PC-3 (cell line): ENCODE results near the gene SYNE1. TPM values are rescaled to one million over a fixed set of nuclear protein-coding genes. Genes with fewer than 3 reads are reported as not detected.

Experiments
- ATAC-seq: fragments of 200-7000 bp; cut with Tn5 transposase; 2 replicates; pipeline ENCODE4 v1.9.1; 2020; ENCODE audit warnings: mild to moderate bottlenecking, moderate library complexity
- BruUV-seq: library from RNA; stranded (reverse); fragments of 400-500 nt; replicated peaks from 2 replicates; lab custom pipeline; 2021; lab: Mats Ljungman, UMichigan
- CTCF ChIA-PET: fragments of 300-600 bp; sonication (Branson Sonifier 250); formaldehyde crosslinking; loops from one replicate; lab custom pipeline; 2022; ENCODE audit warnings: antibody characterized with exemption; lab: Charles Lee
- POLR2A ChIA-PET: fragments of 300-600 bp; sonication (Branson Sonifier 250); formaldehyde crosslinking; loops from one replicate; lab custom pipeline; 2022; ENCODE audit warnings: antibody characterized with exemption; ENCODE audit not compliant: unreplicated experiment; lab: Charles Lee
- DNase-seq: peaks from one replicate; pipeline ENCODE4 v3.0.0-alpha.2; 2015
- H2AFZ ChIP-seq: fragments of 300-600 bp; sonication (generic); 2 replicates; pipeline ENCODE4 v1.6.0; 2016; ENCODE audit warnings: antibody characterized with exemption, low read length
- H3F3A ChIP-seq: fragments of 300-600 bp; sonication (generic); one replicate; pipeline ENCODE4 v1.6.0; 2017; ENCODE audit warnings: antibody characterized with exemption, low read length, control low read depth, mild to moderate bottlenecking; ENCODE audit not compliant: unreplicated experiment
- H3K27ac ChIP-seq: fragments of 300-600 bp; sonication (generic); 2 replicates; pipeline ENCODE4 v1.5.1; 2016; ENCODE audit warnings: mild to moderate bottlenecking, low read length
- H3K27me3 ChIP-seq: fragments of 300-600 bp; sonication (generic); 2 replicates; pipeline ENCODE4 v1.6.1; 2016; ENCODE audit warnings: low read length, mixed read lengths
- H3K36me3 ChIP-seq: fragments of 300-600 bp; sonication (generic); 2 replicates; pipeline ENCODE4 v1.6.1; 2016; ENCODE audit warnings: low read depth, mixed run types, low read length, mixed read lengths
- H3K4me1 ChIP-seq: fragments of 300-600 bp; sonication (generic); 2 replicates; pipeline ENCODE4 v1.5.1; 2016; ENCODE audit warnings: low read length; ENCODE audit not compliant: insufficient read depth
- H3K4me2 ChIP-seq: fragments of 300-600 bp; sonication (generic); 2 replicates; pipeline ENCODE4 v1.6.0; 2016; ENCODE audit warnings: low read length
- H3K4me3 ChIP-seq: fragments of 300-600 bp; sonication (generic); 2 replicates; pipeline ENCODE4 v1.5.1; 2016; ENCODE audit warnings: mild to moderate bottlenecking, low read length, mixed read lengths
- H3K79me2 ChIP-seq: fragments of 300-600 bp; sonication (generic); 2 replicates; pipeline ENCODE4 v1.6.1; 2017; ENCODE audit warnings: low read length, mixed read lengths
- H3K9ac ChIP-seq: fragments of 300-600 bp; sonication (generic); 2 replicates; pipeline ENCODE4 v1.6.0; 2016; ENCODE audit warnings: mild to moderate bottlenecking, low read length
- H3K9me2 ChIP-seq: fragments of 300-600 bp; sonication (generic); replicated peaks from 2 replicates; pipeline ENCODE4 v1.6.1; 2016; ENCODE audit warnings: mixed run types, low read length, mixed read lengths
- H3K9me3 ChIP-seq: fragments of 300-600 bp; sonication (generic); 2 replicates; pipeline ENCODE4 v1.6.1; 2016; ENCODE audit warnings: low read length, mixed read lengths
- H4K20me1 ChIP-seq: fragments of 300-600 bp; sonication (generic); 2 replicates; pipeline ENCODE4 v1.6.1; 2016; ENCODE audit warnings: low read length, mixed read lengths
- EZH2 ChIP-seq: fragments of 300-600 bp; sonication (generic); IDR thresholded peaks from one replicate; pipeline ENCODE4 v1.6.1; 2017; ENCODE audit warnings: antibody characterized with exemption, mild to moderate bottlenecking, low read length; ENCODE audit not compliant: unreplicated experiment
- EZH2phosphoT487 ChIP-seq: fragments of 300-600 bp; sonication (generic); IDR thresholded peaks from 2 replicates; pipeline ENCODE4 v1.6.1; 2018; ENCODE audit warnings: mild to moderate bottlenecking, antibody characterized with exemption, low read length, borderline replicate concordance
- intact Hi-C: fragments of 100-400 bp; cut with micrococcal nuclease; formaldehyde crosslinking; loops from 2 replicates; pipeline ENCODE4 v1.9.0; 2023
- total RNA-seq: library from RNA; depleted of rRNA; stranded (reverse); fragments of >200 nt; gene quantifications from 2 replicates; pipeline ENCODE4 v1.2.3, GENCODE V29; 2014
- TF ChIP-seq, protein P1 (sequence below): fragments of 300-600 bp; sonication (generic); conservative IDR thresholded peaks from 2 replicates; pipeline ENCODE4 v1.5.1; 2017; ENCODE audit warnings: antibody characterized with exemption, low read depth, mild to moderate bottlenecking, low read length

The SYNE1 gene
- total RNA-seq, 1 experiment from 2014 or later, result 16.7 TPM

DNA sequence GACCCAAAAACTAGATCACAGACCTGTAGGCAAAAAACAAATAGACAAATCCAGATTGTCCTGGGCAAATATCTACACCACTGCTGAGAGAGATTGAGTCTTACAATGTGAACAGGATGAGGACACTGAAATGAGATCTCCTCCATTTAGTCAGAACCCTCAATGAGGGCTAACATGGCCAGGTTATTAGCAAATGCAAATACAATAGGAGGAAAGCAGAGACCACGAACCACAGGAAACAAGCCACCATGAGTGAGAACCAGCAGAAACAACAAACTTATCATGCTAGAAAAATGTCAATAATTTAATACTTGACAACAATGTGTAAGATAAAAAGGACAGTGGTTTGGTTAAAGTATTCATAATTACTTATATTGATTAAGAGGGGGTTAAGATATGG is 162.8 kb downstream of the SYNE1 start:
- no peaks in the 10 kb centered on the region for H3K36me3 ChIP-seq
- H3K4me1 ChIP-seq, result no peaks in the 10 kb centered on the region
- H3K27ac ChIP-seq, result no peak overlapping the region
- no peak for ATAC-seq
- H3F3A ChIP-seq, result no peaks in the 10 kb centered on the region
- no peaks in the 10 kb centered on the region for H3K9me3 ChIP-seq
- no peak overlapping the region for H2AFZ ChIP-seq
- peaks cover 8% of the 10 kb centered on the region; the same call in 1 of the 2 replicates for H3K27me3 ChIP-seq
- intact Hi-C loops, result no loop called here
- no TSS peak for BruUV-seq
- H3K9ac ChIP-seq, result no peak overlapping the region
- no peak for TF ChIP-seq EZH2phosphoT487
- TF ChIP-seq EZH2, result no peak
- TF ChIP-seq, protein P1, sequence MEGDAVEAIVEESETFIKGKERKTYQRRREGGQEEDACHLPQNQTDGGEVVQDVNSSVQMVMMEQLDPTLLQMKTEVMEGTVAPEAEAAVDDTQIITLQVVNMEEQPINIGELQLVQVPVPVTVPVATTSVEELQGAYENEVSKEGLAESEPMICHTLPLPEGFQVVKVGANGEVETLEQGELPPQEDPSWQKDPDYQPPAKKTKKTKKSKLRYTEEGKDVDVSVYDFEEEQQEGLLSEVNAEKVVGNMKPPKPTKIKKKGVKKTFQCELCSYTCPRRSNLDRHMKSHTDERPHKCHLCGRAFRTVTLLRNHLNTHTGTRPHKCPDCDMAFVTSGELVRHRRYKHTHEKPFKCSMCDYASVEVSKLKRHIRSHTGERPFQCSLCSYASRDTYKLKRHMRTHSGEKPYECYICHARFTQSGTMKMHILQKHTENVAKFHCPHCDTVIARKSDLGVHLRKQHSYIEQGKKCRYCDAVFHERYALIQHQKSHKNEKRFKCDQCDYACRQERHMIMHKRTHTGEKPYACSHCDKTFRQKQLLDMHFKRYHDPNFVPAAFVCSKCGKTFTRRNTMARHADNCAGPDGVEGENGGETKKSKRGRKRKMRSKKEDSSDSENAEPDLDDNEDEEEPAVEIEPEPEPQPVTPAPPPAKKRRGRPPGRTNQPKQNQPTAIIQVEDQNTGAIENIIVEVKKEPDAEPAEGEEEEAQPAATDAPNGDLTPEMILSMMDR, result no peak
- DNase-seq, result peak; percentile 4
- no peak overlapping the region for H3K4me3 ChIP-seq
- no peaks in the 10 kb centered on the region for H4K20me1 ChIP-seq
- no peaks in the 10 kb centered on the region for H3K9me2 ChIP-seq
- no peak overlapping the region for H3K4me2 ChIP-seq
- POLR2A ChIA-PET, result no interaction called here
- H3K79me2 ChIP-seq, result no peaks in the 10 kb centered on the region
- CTCF ChIA-PET, result no interaction called here

DNA sequence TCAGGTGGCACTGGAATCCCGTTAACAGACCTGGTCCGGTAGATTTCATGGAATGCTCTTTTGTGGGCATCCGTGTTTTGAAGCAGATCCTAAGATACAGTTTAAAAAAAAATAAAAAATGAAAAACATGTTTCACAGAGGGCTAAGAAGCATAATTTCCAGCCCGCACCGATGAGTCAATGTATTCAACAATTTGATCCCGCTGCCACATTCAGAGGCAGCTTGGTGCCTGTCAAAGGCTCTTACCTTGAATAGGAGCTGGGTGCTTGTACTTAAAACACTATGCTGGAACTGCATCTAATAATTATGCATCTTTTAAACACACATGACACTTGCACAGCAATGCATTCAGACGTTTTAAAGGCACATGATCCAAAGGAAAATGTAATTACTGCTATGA is 164.8 kb downstream of the SYNE1 start:
- Histone ChIP-seq H4K20me1 (no peaks in the 10 kb centered on the region), H3K9ac (no peak overlapping the region), H3K4me3 (peak overlapping the region; percentile 59), H3K9me2 (no peaks in the 10 kb centered on the region), H3K27me3 (peaks cover 8% of the 10 kb centered on the region; the same call in 1 of the 2 replicates), H3K4me2 (peak overlapping the region; percentile 75), H2AFZ (peak overlapping the region; percentile 49), H3K27ac (no peak overlapping the region), H3K36me3 (no peaks in the 10 kb centered on the region), H3F3A (no peaks in the 10 kb centered on the region), H3K79me2 (no peaks in the 10 kb centered on the region), H3K9me3 (no peaks in the 10 kb centered on the region), H3K4me1 (no peaks in the 10 kb centered on the region)
- ChIA-PET POLR2A (no interaction called here), CTCF (interaction anchor here (0.6 kb wide), 1 partner anchor 115 kb away, joined by 3 read pairs; no protein-coding TSS in a partner anchor)
- no peak for TF ChIP-seq EZH2
- TF ChIP-seq EZH2phosphoT487, result no peak
- TF ChIP-seq, protein P1, result no peak
- ATAC-seq, result peak; percentile 15
- BruUV-seq, result no TSS peak
- intact Hi-C loops, result no loop called here
- DNase-seq, result no peak

DNA sequence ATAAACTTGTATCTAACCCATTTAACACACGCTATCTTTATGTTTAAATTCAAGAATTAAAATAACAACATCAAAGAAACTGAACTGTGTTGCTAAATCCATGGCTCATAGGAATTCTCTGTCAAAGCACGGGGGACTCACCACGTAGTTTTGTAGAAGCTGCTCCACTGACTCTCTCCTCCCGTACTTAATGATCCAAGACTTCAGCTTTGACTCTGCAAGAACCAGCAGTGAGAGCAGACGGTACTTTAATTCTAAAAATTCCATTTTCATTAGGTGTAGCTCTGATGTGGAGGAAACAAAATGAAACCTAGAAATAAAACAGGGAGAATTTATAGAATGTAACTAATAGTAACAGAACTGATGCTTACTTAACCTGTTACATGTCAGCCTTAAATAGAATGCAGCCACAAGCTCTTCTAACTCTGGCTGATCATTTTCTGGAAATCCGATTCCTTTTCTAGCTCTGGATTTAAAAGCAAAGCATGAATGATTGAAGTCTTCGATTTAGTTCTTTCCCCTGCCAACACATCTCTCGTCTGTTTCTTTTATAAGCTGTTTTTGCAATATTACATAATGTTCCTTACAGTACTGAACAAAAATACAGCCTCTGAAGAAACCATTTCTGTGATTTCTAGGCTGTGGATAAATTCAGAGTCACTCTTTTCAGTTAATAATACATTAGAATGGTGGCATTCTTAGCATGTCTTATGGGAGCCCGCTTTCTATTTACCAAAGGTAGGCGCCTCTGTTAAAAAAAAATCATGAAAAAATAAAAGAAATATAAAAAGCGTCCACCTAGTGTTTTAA is 165.5 kb downstream of the SYNE1 start:
- H3K79me2 ChIP-seq, result no peaks in the 10 kb centered on the region
- H2AFZ ChIP-seq, result peak overlapping the region; percentile 49
- no TSS peak for BruUV-seq
- peaks cover 8% of the 10 kb centered on the region; the same call in 1 of the 2 replicates for H3K27me3 ChIP-seq
- intact Hi-C loops, result loop anchor here (2.0 kb wide), 1 partner anchor 91 kb away; no protein-coding TSS in a partner anchor
- peak overlapping the region; percentile 59 for H3K4me3 ChIP-seq
- ATAC-seq (peak; percentile 74), DNase-seq (no peak)
- no peaks in the 10 kb centered on the region for H3F3A ChIP-seq
- no peak overlapping the region for H3K9ac ChIP-seq
- H3K9me3 ChIP-seq, result no peaks in the 10 kb centered on the region
- H3K27ac ChIP-seq, result no peak overlapping the region
- no peaks in the 10 kb centered on the region for H3K4me1 ChIP-seq
- no peaks in the 10 kb centered on the region for H3K36me3 ChIP-seq
- CTCF ChIA-PET, result interaction anchor here (0.6 to 1.0 kb wide), 3 partner anchors 10 to 115 kb away, joined by 3 read pairs; no protein-coding TSS in a partner anchor
- POLR2A ChIA-PET, result no interaction called here
- TF ChIP-seq EZH2phosphoT487, result no peak
- no peak for TF ChIP-seq EZH2
- TF ChIP-seq, protein P1, result no peak
- H4K20me1 ChIP-seq, result no peaks in the 10 kb centered on the region
- H3K4me2 ChIP-seq, result peak overlapping the region; percentile 75
- no peaks in the 10 kb centered on the region for H3K9me2 ChIP-seq
